HEK293 (cell line): ENCODE data around the gene KLK3.

Source experiments
- TRIM28 ChIP-seq: IDR thresholded peaks from 2 replicates; pipeline ENCODE4 v1.6.1; 2011; ENCODE audit warnings: low read length, control low read depth, borderline replicate concordance
- ZNF214 ChIP-seq: fragments of 450-650 bp; formaldehyde crosslinking; IDR thresholded peaks from 2 replicates; pipeline ENCODE4 v1.5.1; 2017; ENCODE audit warnings: missing biosample characterization, mild to moderate bottlenecking, missing genetic modification characterization, borderline replicate concordance
- ZNF394 ChIP-seq: fragments of 450-650 bp; formaldehyde crosslinking; IDR thresholded peaks from 2 replicates; pipeline ENCODE4 v1.5.1; 2016; ENCODE audit warnings: missing biosample characterization, missing genetic modification characterization, mild to moderate bottlenecking, moderate library complexity, borderline replicate concordance
- TF ChIP-seq, protein P1 (sequence below): fragments of 450-650 bp; formaldehyde crosslinking; IDR thresholded peaks from 2 replicates; pipeline ENCODE4 v1.5.1; 2016; ENCODE audit warnings: missing biosample characterization, missing genetic modification characterization

DNA sequence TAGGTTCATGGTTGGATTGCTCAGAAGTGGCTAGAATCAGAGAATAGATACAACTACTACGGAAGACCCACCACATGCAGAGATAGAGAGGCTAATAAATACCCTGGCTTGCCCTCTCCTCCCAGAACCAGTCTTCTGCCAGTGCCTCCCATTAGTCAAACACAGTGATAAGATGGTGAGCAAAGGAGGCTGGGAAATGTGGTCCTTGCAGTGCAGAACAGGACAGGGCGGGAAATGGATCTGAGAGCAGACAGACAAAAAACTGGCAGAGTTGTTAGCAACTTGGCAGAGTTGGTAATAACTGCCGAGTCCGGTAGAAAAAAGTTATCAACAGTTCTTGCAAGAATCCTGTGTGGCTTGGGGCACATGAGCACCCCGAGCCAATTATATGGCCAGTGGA is 39.8 kb upstream of the KLK3 start:
- TF ChIP-seq ZNF394 (tag by site-specific recombination) (no peak), ZNF214 (tag by site-specific recombination) (no peak), TRIM28 (no peak)
- TF ChIP-seq, protein P1, sequence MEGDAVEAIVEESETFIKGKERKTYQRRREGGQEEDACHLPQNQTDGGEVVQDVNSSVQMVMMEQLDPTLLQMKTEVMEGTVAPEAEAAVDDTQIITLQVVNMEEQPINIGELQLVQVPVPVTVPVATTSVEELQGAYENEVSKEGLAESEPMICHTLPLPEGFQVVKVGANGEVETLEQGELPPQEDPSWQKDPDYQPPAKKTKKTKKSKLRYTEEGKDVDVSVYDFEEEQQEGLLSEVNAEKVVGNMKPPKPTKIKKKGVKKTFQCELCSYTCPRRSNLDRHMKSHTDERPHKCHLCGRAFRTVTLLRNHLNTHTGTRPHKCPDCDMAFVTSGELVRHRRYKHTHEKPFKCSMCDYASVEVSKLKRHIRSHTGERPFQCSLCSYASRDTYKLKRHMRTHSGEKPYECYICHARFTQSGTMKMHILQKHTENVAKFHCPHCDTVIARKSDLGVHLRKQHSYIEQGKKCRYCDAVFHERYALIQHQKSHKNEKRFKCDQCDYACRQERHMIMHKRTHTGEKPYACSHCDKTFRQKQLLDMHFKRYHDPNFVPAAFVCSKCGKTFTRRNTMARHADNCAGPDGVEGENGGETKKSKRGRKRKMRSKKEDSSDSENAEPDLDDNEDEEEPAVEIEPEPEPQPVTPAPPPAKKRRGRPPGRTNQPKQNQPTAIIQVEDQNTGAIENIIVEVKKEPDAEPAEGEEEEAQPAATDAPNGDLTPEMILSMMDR (tag by site-specific recombination): no peak
